Measurements from ENCODE around the gene FAAP100. TPM values are rescaled to one million over a fixed set of nuclear protein-coding genes. Genes with fewer than 3 reads are reported as not detected.
A peak's percentile ranks its signal among the peaks of the same experiment; 100 is the strongest.

The FAAP100 gene
- total RNA-seq, 6 donors from 2014 or later, result 22.0 to 70.2 (median 32.5) TPM

DNA sequence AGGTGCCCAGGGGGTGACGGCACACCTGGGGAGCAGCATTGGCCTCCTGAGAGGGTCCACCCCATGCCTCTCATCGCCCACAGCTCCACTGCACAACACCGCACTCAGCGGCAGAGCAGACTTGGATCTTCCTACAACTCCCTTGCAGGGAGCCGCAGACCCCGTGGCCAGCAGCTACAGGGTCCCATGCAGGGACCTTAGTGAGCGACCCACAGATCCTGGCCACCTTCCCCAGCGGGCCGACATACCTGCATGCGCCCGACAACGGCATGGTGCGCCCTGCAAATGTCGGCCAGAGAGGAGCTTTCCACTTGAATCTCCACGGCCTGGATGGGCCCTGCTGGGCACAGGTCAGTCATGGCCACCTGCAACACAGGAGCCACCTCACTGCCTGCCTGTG lies 8.4 kb downstream of the FAAP100 start:
- Histone ChIP-seq H3K27ac (no peak overlapping the region), H3K4me3 (no peak overlapping the region), H3K36me3 (peaks cover 3 to 93% (median 84%) of the 10 kb centered on the region in 4 donors), H3K4me1 (no peaks in the 10 kb centered on the region), H3K9me3 (no peaks in the 10 kb centered on the region), H3K27me3 (no peaks in the 10 kb centered on the region)
- TF ChIP-seq EP300 (IDR thresholded peaks at IDR 0.05) (no peak), POLR2AphosphoS5 (IDR thresholded peaks at IDR 0.05) (no peak), POLR2A (IDR thresholded peaks at IDR 0.05) (no peak), CTCF (IDR thresholded peaks at IDR 0.05) (no peak)
- 90% methylated on average over 6 of the region's 15 CpGs; no CpG with 5 or more reads in 1 of the 2 donors for WGBS, 2 donors
- ATAC-seq (ENCODE audit: low FRiP score in 2 of 2), result no peak
- peak in 1 of 2 donors; percentile 68 for DNase-seq

DNA sequence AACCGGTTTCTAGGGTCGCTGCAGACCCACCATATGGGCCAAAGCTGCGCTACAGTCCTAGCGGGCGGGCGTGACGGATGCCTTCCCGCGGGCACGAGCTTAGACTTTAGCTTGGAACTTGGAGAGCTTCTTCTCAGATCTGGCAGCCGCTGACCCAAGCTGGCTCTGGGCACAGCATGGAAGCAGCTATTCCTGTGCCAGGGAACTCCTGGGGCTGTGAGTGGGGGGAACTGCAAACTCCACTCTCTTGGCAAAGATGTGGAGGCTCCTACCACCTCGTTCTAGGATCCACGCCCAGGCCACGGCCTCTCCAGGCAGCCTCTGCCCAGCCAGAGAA lies 8.8 kb downstream of the FAAP100 start:
- TF ChIP-seq POLR2A (IDR thresholded peaks at IDR 0.05) (no peak), EP300 (IDR thresholded peaks at IDR 0.05) (no peak), CTCF (IDR thresholded peaks at IDR 0.05) (no peak), POLR2AphosphoS5 (IDR thresholded peaks at IDR 0.05) (no peak)
- Histone ChIP-seq H3K36me3 (peaks cover 3 to 91% (median 82%) of the 10 kb centered on the region in 4 donors), H3K4me1 (no peaks in the 10 kb centered on the region), H3K27ac (no peak overlapping the region), H3K4me3 (no peak overlapping the region), H3K27me3 (no peaks in the 10 kb centered on the region), H3K9me3 (no peaks in the 10 kb centered on the region)
- no peak for ATAC-seq (ENCODE audit: low FRiP score in 2 of 2)
- WGBS, 2 donors, result 92% methylated on average over 14 of the region's 14 CpGs; no CpG with 5 or more reads in 1 of the 2 donors
- DNase-seq, result peak in 1 of 2 donors; percentile 50

- peak in 1 of 2 donors; percentile 46 for DNase-seq
- H3K4me3 ChIP-seq, result no peak overlapping the region
- H3K4me1 ChIP-seq, result peaks cover 0 to 3% (median 0%) of the 10 kb centered on the region in 4 donors
- H3K27ac ChIP-seq, result no peak overlapping the region
- TF ChIP-seq CTCF (IDR thresholded peaks at IDR 0.05) (no peak), EP300 (IDR thresholded peaks at IDR 0.05) (no peak), POLR2AphosphoS5 (IDR thresholded peaks at IDR 0.05) (no peak), POLR2A (IDR thresholded peaks at IDR 0.05) (no peak)
- H3K27me3 ChIP-seq, result peaks cover 0 to 3% (median 2%) of the 10 kb centered on the region in 4 donors
- 68 to 94% methylated on average over 3 to 15 of the region's 15 CpGs for WGBS, 2 donors
- no peak for ATAC-seq (ENCODE audit: low FRiP score in 2 of 2)
- no peaks in the 10 kb centered on the region for H3K9me3 ChIP-seq
- H3K36me3 ChIP-seq, result peaks cover 3 to 86% (median 76%) of the 10 kb centered on the region in 4 donors
Measured at GRCh38 chr17:81542431-81543338, 9.5 kb downstream of the FAAP100 start.

- no peak overlapping the region for H3K4me3 ChIP-seq
- no peaks in the 10 kb centered on the region for H3K9me3 ChIP-seq
- H3K36me3 ChIP-seq, result peaks cover 3 to 70% (median 60%) of the 10 kb centered on the region in 4 donors
- TF ChIP-seq EP300 (IDR thresholded peaks at IDR 0.05), result no peak
- TF ChIP-seq POLR2A (IDR thresholded peaks at IDR 0.05), result no peak
- no peak for TF ChIP-seq CTCF (IDR thresholded peaks at IDR 0.05)
- no peak for TF ChIP-seq POLR2AphosphoS5 (IDR thresholded peaks at IDR 0.05)
- no peak overlapping the region for H3K27ac ChIP-seq
- WGBS, 2 donors, result 91 to 94% methylated on average over 9 to 17 of the region's 17 CpGs
- peaks cover 14 to 19% (median 15%) of the 10 kb centered on the region in 4 donors for H3K4me1 ChIP-seq
- DNase-seq, result peak in 1 of 2 donors; percentile 63
- peaks cover 0 to 18% (median 16%) of the 10 kb centered on the region in 4 donors for H3K27me3 ChIP-seq
- no peak for ATAC-seq (ENCODE audit: low FRiP score in 2 of 2)
Measured at GRCh38 chr17:81541123-81541522, 11.0 kb downstream of the FAAP100 start.

Data from upper lobe of left lung (tissue), 6 donors.